GM23248 (cell line): ENCODE measurements around the gene LDLRAD2.

ENCODE experiments used
- EZH2 ChIP-seq: fragments of 200-600 bp; sonication (generic); IDR thresholded peaks from 2 replicates; pipeline ENCODE4 v1.6.1; 2018; ENCODE audit warnings: antibody characterized with exemption, mild to moderate bottlenecking; ENCODE audit not compliant: insufficient read depth, poor library complexity, severe bottlenecking
- EZH2phosphoT487 ChIP-seq: fragments of 200-600 bp; sonication (generic); IDR thresholded peaks from 2 replicates; pipeline ENCODE4 v1.6.1; 2018; ENCODE audit warnings: antibody characterized with exemption, moderate library complexity, mild to moderate bottlenecking, low read depth; ENCODE audit not compliant: insufficient read depth

- TF ChIP-seq EZH2 (no peak), EZH2phosphoT487 (no peak)
Observed at GRCh38 chr1:21795075-21795474, 17.0 kb upstream of the LDLRAD2 start.
